GM12878 (cell line): ENCODE measurements around the gene SUPT3H. TPM values are rescaled to one million over a fixed set of nuclear protein-coding genes. Genes with fewer than 3 reads are reported as not detected.

Source experiments
- ATAC-seq: fragments of 200-7000 bp; cut with Tn5 transposase; 3 replicates; pipeline ENCODE4 v1.9.1; 2020; ENCODE audit warnings: mild to moderate bottlenecking, moderate library complexity
- BruUV-seq: library from RNA; stranded (reverse); fragments of 400-500 nt; replicated peaks from 2 replicates; lab custom pipeline; 2021; lab: Mats Ljungman, UMichigan
- CTCF ChIA-PET: fragments of 300-600 bp; sonication (Branson Sonifier 250); formaldehyde crosslinking; extraction: SDS; loops from one replicate; lab custom pipeline; 2021; ENCODE audit warnings: inconsistent platforms; lab: Yijun Ruan, JAX
- POLR2A ChIA-PET: fragments of 350-600 bp; formaldehyde crosslinking; extraction: SDS; loops from one replicate; lab custom pipeline; 2021; ENCODE audit warnings: inconsistent platforms; lab: Charles Lee
- RAD21 ChIA-PET: fragments of 300-600 bp; sonication (Branson Sonifier 250); formaldehyde crosslinking; loops from one replicate; lab custom pipeline; 2023; ENCODE audit warnings: antibody characterized with exemption; ENCODE audit not compliant: unreplicated experiment; lab: Charles Lee
- SMC1A ChIA-PET: fragments of 300-600 bp; sonication (Branson Sonifier 250); formaldehyde crosslinking; loops from one replicate; lab custom pipeline; 2023; ENCODE audit not compliant: unreplicated experiment, uncharacterized antibody; lab: Charles Lee
- DNase-seq: peaks from one replicate; pipeline ENCODE4 v3.0.0-alpha.2; 2011; ENCODE audit warnings: low read depth, low spot score
- FAIRE-seq: peaks from 3 replicates; lab custom pipeline; 2011; peaks lifted over from hg19 to GRCh38; lab: Jason Lieb, UNC
- H2AFZ ChIP-seq: 2 replicates; pipeline ENCODE4 v1.6.0; 2011; ENCODE audit warnings: low read depth, low read length, control low read depth; ENCODE audit not compliant: control insufficient read depth
- H3K27ac ChIP-seq: 2 replicates; pipeline ENCODE4 v1.5.1; 2011; ENCODE audit warnings: control low read depth; ENCODE audit not compliant: control insufficient read depth, insufficient read depth
- H3K27me3 ChIP-seq, 2 experiments: replicated peaks in 1 of 2; 2 replicates each; pipeline versions ENCODE4 v1.6.0 to v1.6.1; 2011; ENCODE audit warnings: low read length in 1 of 2; ENCODE audit not compliant: control insufficient read depth in 2 of 2, insufficient read depth in 2 of 2
- H3K36me3 ChIP-seq, 2 experiments: 2 replicates each; pipeline ENCODE4 v1.5.1; 2011; ENCODE audit warnings: low read length in 1 of 2; ENCODE audit not compliant: control insufficient read depth in 2 of 2, insufficient read depth in 2 of 2
- H3K4me1 ChIP-seq: 2 replicates; pipeline ENCODE4 v1.6.1; 2011; ENCODE audit warnings: mild to moderate bottlenecking, low read length, moderate library complexity, mixed read lengths; ENCODE audit not compliant: control insufficient read depth, insufficient read depth
- H3K4me2 ChIP-seq: 2 replicates; pipeline ENCODE4 v1.6.0; 2011; ENCODE audit warnings: control low read depth; ENCODE audit not compliant: control insufficient read depth, insufficient read depth
- H3K4me3 ChIP-seq: fragments of 200-600 bp; sonication (generic); 2 replicates; pipeline ENCODE4 v1.5.1; 2016
- H3K79me2 ChIP-seq: 2 replicates; pipeline ENCODE4 v1.6.0; 2011; ENCODE audit warnings: low read length; ENCODE audit not compliant: control insufficient read depth, insufficient read depth
- H3K9ac ChIP-seq: 2 replicates; pipeline ENCODE4 v1.8.0; 2011; ENCODE audit warnings: low read length, control low read depth, mixed read lengths; ENCODE audit not compliant: control insufficient read depth, insufficient read depth
- H3K9me3 ChIP-seq: replicated peaks from 3 replicates; pipeline ENCODE4 v1.5.1; 2011; ENCODE audit warnings: mild to moderate bottlenecking, low read length; ENCODE audit not compliant: control insufficient read depth, insufficient read depth
- H4K20me1 ChIP-seq: 2 replicates; pipeline ENCODE4 v1.6.0; 2011; ENCODE audit not compliant: control insufficient read depth, insufficient read depth
- BACH1 ChIP-seq: fragments of 450-650 bp; IDR thresholded peaks from 2 replicates; pipeline ENCODE4 v1.6.1; 2017; ENCODE audit warnings: mild to moderate bottlenecking, borderline replicate concordance
- BRCA1 ChIP-seq: IDR thresholded peaks from 2 replicates; pipeline ENCODE4 v1.6.1; 2011; ENCODE audit warnings: low read depth, low read length, improper control_type of control experiment
- CREB1 ChIP-seq: IDR thresholded peaks from 2 replicates; pipeline ENCODE4 v1.6.1; 2012; ENCODE audit warnings: low read depth, mild to moderate bottlenecking, inconsistent platforms
- HCFC1 ChIP-seq: fragments of 150-350 bp; IDR thresholded peaks from 2 replicates; pipeline ENCODE4 v1.6.1; 2014; ENCODE audit warnings: low read length
- IRF3 ChIP-seq: fragments of 450-650 bp; IDR thresholded peaks from 2 replicates; pipeline ENCODE4 v1.6.1; 2014; ENCODE audit warnings: mild to moderate bottlenecking
- MAX ChIP-seq: IDR thresholded peaks from 2 replicates; pipeline ENCODE4 v1.6.1; 2012; ENCODE audit warnings: low read depth, low read length, improper control_type of control experiment
- MXI1 ChIP-seq: fragments of 150-350 bp; IDR thresholded peaks from 2 replicates; pipeline ENCODE4 v1.6.1; 2011; ENCODE audit warnings: low read depth, mild to moderate bottlenecking, inconsistent platforms, low read length, improper control_type of control experiment
- PAX5 ChIP-seq: IDR thresholded peaks from 2 replicates; pipeline ENCODE4 v1.6.1; 2011; ENCODE audit warnings: low read depth, low read length, borderline replicate concordance
- POLR2AphosphoS2 ChIP-seq: IDR thresholded peaks from 2 replicates; pipeline ENCODE4 v1.6.1; 2011; ENCODE audit warnings: low read depth, mild to moderate bottlenecking, low read length, improper control_type of control experiment, moderate library complexity
- RAD51 ChIP-seq: fragments of 450-650 bp; IDR thresholded peaks from 2 replicates; pipeline ENCODE4 v1.6.1; 2016; ENCODE audit warnings: moderate library complexity, mild to moderate bottlenecking, inconsistent platforms
- RB1 ChIP-seq: fragments of 450-650 bp; formaldehyde crosslinking; IDR thresholded peaks from 2 replicates; pipeline ENCODE4 v1.6.1; 2017; ENCODE audit warnings: mild to moderate bottlenecking, borderline replicate concordance
- RBBP5 ChIP-seq: fragments of 200-600 bp; sonication (generic); conservative IDR thresholded peaks from 2 replicates; pipeline ENCODE4 v1.6.1; 2016
- SIX5 ChIP-seq: IDR thresholded peaks from 2 replicates; pipeline ENCODE4 v1.6.1; 2011; ENCODE audit warnings: mild to moderate bottlenecking, low read depth, low read length, moderate library complexity; ENCODE audit not compliant: severe bottlenecking
- SKIL ChIP-seq: fragments of 450-650 bp; IDR thresholded peaks from 2 replicates; pipeline ENCODE4 v1.6.1; 2017; ENCODE audit warnings: mild to moderate bottlenecking, low read depth, inconsistent platforms; ENCODE audit not compliant: poor library complexity, severe bottlenecking
- STAT1 ChIP-seq: fragments of 450-650 bp; conservative IDR thresholded peaks from 2 replicates; pipeline ENCODE4 v1.6.1; 2014; ENCODE audit warnings: antibody characterized with exemption, mild to moderate bottlenecking
- STAT3 ChIP-seq: IDR thresholded peaks from 2 replicates; pipeline ENCODE4 v1.6.1; 2011; ENCODE audit warnings: low read depth, low read length, improper control_type of control experiment
- TCF3 ChIP-seq: IDR thresholded peaks from 2 replicates; pipeline ENCODE4 v1.6.1; 2012; ENCODE audit warnings: low read depth, mild to moderate bottlenecking, low read length, borderline replicate concordance; ENCODE audit not compliant: insufficient read depth
- YBX1 ChIP-seq: fragments of 450-650 bp; IDR thresholded peaks from 2 replicates; pipeline ENCODE4 v1.6.1; 2016; ENCODE audit warnings: antibody characterized with exemption
- ZNF687 ChIP-seq: fragments of 450-650 bp; IDR thresholded peaks from 2 replicates; pipeline ENCODE4 v1.6.1; 2017; ENCODE audit warnings: mild to moderate bottlenecking, moderate library complexity
- WGBS: methylation state at CpG from one replicate; pipeline ENCODE4 v1.1.6; 2016; ENCODE audit warnings: low lambda C conversion rate; ENCODE audit not compliant: insufficient replicate concordance, insufficient coverage; ENCODE audit errors: missing lambda C conversion rate; 5-methylcytosine and 5-hydroxymethylcytosine counted together
- in situ Hi-C: fragments of 300-500 bp; cut with MboI; formaldehyde crosslinking; loops from 9 replicates; pipeline ENCODE4 v1.14.3; 2018; ENCODE audit warnings: mixed read lengths
- intact Hi-C: fragments of 100-400 bp; cut with micrococcal nuclease; formaldehyde crosslinking; loops from one replicate; pipeline ENCODE4 v1.14.2; 2022; ENCODE audit not compliant: unreplicated experiment
- polyA plus RNA-seq, 11 experiments: library from polyadenylated mRNA; depleted of rRNA in 4 of 11; unstranded in 6 of 11; stranded (reverse) in 5 of 11; fragments of >200 nt; fragmentation: Nextera tagmentation in 4 of 11; fragmentation: Illumina TruSeq in 1 of 11; extraction: Ambion mirVana in 4 of 11; extraction: Trizol in 1 of 11; gene quantifications; 1 replicate in 1 of 11; 2 replicates in 10 of 11; pipeline versions ENCODE4 v1.2.1 to v1.2.3, GENCODE V29; 2011 to 2016; ENCODE audit warnings: inconsistent platforms in 2 of 11, missing spikeins in 2 of 11, low read depth in 1 of 11
- total RNA-seq, 4 experiments: library from RNA; depleted of rRNA in 3 of 4; stranded (reverse); fragments of >200 nt in 3 of 4; fragmentation: Illumina TruSeq in 1 of 4; extraction: Trizol in 1 of 4; gene quantifications; 2 replicates each; pipeline versions ENCODE4 v1.2.1 to v1.2.3, GENCODE V29; 2013 to 2021

Gene SUPT3H
- total and polyA plus RNA-seq, 10 of the 15 experiments (the other 5 are each of a cell fraction or from before 2014, with no cell fraction given) = 0.51 to 3.7 (median 2.0) TPM

- TF ChIP-seq ZNF687 (no peak), RAD51 (no peak), PAX5 (no peak), YBX1 (no peak), STAT3 (no peak), SKIL (no peak), POLR2AphosphoS2 (no peak), IRF3 (no peak), MXI1 (no peak), RB1 (no peak), BACH1 (no peak), BRCA1 (no peak), STAT1 (no peak), HCFC1 (no peak), CREB1 (no peak), RBBP5 (no peak), SIX5 (no peak), MAX (no peak), TCF3 (no peak)
- H4K20me1 ChIP-seq = no peaks in the 10 kb centered on the region
- ChIA-PET RAD21 (no interaction called here), SMC1A (no interaction called here), POLR2A (no interaction called here), CTCF (no interaction called here)
- no peaks in the 10 kb centered on the region for H3K36me3 ChIP-seq
- 100% methylated on average over 1 of the region's 1 CpG for WGBS
- no peak for DNase-seq
- H3K4me2 ChIP-seq = no peak overlapping the region
- no peaks in the 10 kb centered on the region; the same call in 2 of the 3 replicates for H3K9me3 ChIP-seq
- intact Hi-C loops = no loop called here
- H3K27me3 ChIP-seq = no peaks in the 10 kb centered on the region
- in situ Hi-C loops = no loop called here
- no peak overlapping the region for H3K27ac ChIP-seq
- no peak for FAIRE-seq
- no peak overlapping the region for H3K9ac ChIP-seq
- no peak for ATAC-seq
- H3K4me3 ChIP-seq = no peak overlapping the region
- BruUV-seq = no TSS peak
- no peaks in the 10 kb centered on the region for H3K79me2 ChIP-seq
- H2AFZ ChIP-seq = no peak overlapping the region
- H3K4me1 ChIP-seq = no peaks in the 10 kb centered on the region
Measured at GRCh38 chr6:44940367-44940766, 437.4 kb downstream of the SUPT3H start.
